Measurements from ENCODE around the gene DEFB131A. TPM values are rescaled to one million over a fixed set of nuclear protein-coding genes. Genes with fewer than 3 reads are reported as not detected.
"Not testable (repeated sequence)": the region's sequence is repeated elsewhere in the genome, so short reads cannot be mapped to it uniquely, and the experiment has no call there.

DEFB131A gene
- total RNA-seq, 2 donors from 2014 or later: not detected

GRCh38 chr4:9495443-9495842 is 51.2 kb downstream of the DEFB131A start:
- H3K9me3 ChIP-seq; H3K4me1 ChIP-seq (ENCODE audit: control insufficient read depth in 1 of 2, low read depth in 2 of 2); H3K27me3 ChIP-seq (replicated peaks; ENCODE audit: insufficient read depth); H3K4me3 ChIP-seq; H3K36me3 ChIP-seq; H3K27ac ChIP-seq; DNase-seq (ENCODE audit: low spot score); ATAC-seq (ENCODE audit: insufficient number of reproducible peaks, low FRiP score, low read depth): not testable (repeated sequence)
- peak; percentile 21 for TF ChIP-seq CTCF (IDR thresholded peaks at IDR 0.05)

GRCh38 chr4:9497575-9498467 is 53.6 kb downstream of the DEFB131A start:
- ATAC-seq (ENCODE audit: insufficient number of reproducible peaks, low FRiP score, low read depth); H3K27ac ChIP-seq; H3K9me3 ChIP-seq; H3K4me1 ChIP-seq (ENCODE audit: control insufficient read depth in 1 of 2, low read depth in 2 of 2); DNase-seq (ENCODE audit: low spot score); H3K27me3 ChIP-seq (replicated peaks; ENCODE audit: insufficient read depth); H3K36me3 ChIP-seq: not testable (repeated sequence)
- peak overlapping the region; percentile 19 for H3K4me3 ChIP-seq

DNA sequence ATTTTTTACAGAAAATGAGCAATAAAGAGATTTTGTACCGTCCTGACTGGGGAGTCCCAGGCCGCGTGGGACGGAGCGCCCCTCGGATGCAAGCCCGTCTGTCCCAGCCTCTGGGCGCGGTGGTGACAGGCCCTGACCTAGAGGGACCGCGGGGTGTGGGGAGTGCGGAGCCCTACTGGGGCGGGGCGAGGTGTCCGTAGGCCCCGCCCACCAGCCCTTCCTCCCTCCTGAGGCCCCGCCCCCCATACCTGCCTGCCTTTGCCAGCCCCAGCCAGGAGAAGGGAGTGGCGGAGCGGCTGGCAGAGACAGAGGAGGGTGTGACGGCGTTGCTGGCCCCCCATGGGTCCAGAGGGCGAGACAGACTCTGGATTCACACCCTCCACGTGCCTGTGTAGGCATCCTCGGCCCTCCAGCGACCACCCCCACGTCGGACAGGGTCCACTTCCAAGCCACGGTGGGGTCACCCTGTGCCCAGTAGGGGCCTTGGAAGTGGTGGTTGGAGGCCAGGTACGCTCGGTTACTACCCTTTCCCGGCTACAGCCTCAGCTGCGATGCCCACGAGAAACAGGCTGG is 54.3 kb downstream of the DEFB131A start:
- DNase-seq (ENCODE audit: low spot score); H3K27me3 ChIP-seq (replicated peaks; ENCODE audit: insufficient read depth); H3K27ac ChIP-seq; H3K4me3 ChIP-seq; H3K4me1 ChIP-seq (ENCODE audit: control insufficient read depth in 1 of 2, low read depth in 2 of 2); H3K36me3 ChIP-seq; ATAC-seq (ENCODE audit: insufficient number of reproducible peaks, low FRiP score, low read depth); H3K9me3 ChIP-seq: not testable (repeated sequence)

GRCh38 chr4:9499974-9500487 is 55.8 kb downstream of the DEFB131A start:
- not testable (repeated sequence) for H3K36me3 ChIP-seq; ATAC-seq (ENCODE audit: insufficient number of reproducible peaks, low FRiP score, low read depth); H3K27ac ChIP-seq; H3K4me3 ChIP-seq; DNase-seq (ENCODE audit: low spot score); H3K4me1 ChIP-seq (ENCODE audit: control insufficient read depth in 1 of 2, low read depth in 2 of 2); H3K9me3 ChIP-seq; H3K27me3 ChIP-seq (replicated peaks; ENCODE audit: insufficient read depth)

Other genes with a start within 250 kb of the DEFB131A start
- not detected for gene USP17L10, start 233.8 kb upstream of the DEFB131A start, total RNA-seq
- not detected for gene USP17L11, start 229.0 kb upstream of the DEFB131A start, total RNA-seq
- not detected for gene USP17L12, start 224.3 kb upstream of the DEFB131A start, total RNA-seq
- not detected for gene USP17L13, start 219.5 kb upstream of the DEFB131A start, total RNA-seq
- not detected for gene USP17L15, start 210.0 kb upstream of the DEFB131A start, total RNA-seq
- not detected for gene USP17L17, start 200.5 kb upstream of the DEFB131A start, total RNA-seq
- not detected for gene USP17L18, start 195.8 kb upstream of the DEFB131A start, total RNA-seq
- gene USP17L19, start 191.0 kb upstream of the DEFB131A start, total RNA-seq: not detected
- not detected for gene USP17L20, start 186.3 kb upstream of the DEFB131A start, total RNA-seq
- gene USP17L21, start 181.5 kb upstream of the DEFB131A start, total RNA-seq: not detected
- not detected for gene USP17L22, start 176.8 kb upstream of the DEFB131A start, total RNA-seq
- not detected for gene USP17L24, start 119.2 kb upstream of the DEFB131A start, total RNA-seq
- not detected for gene USP17L25, start 114.5 kb upstream of the DEFB131A start, total RNA-seq
- not detected for gene USP17L26, start 109.8 kb upstream of the DEFB131A start, total RNA-seq
- gene USP17L5, start 105.0 kb upstream of the DEFB131A start, total RNA-seq: not detected
- not detected for gene USP17L27, start 100.3 kb upstream of the DEFB131A start, total RNA-seq
- not detected for gene USP17L28, start 95.5 kb upstream of the DEFB131A start, total RNA-seq
- not detected for gene USP17L29, start 90.8 kb upstream of the DEFB131A start, total RNA-seq
- not detected for gene USP17L30, start 81.3 kb upstream of the DEFB131A start, total RNA-seq